GM18511 (cell line): ENCODE results near the gene PLA2G4E.

Source experiments
- ATAC-seq: cut with Tn5 transposase; IDR thresholded peaks from one replicate; pipeline ENCODE4 v1.9.1; 2021; ENCODE audit warnings: mild to moderate bottlenecking, moderate library complexity; ENCODE audit not compliant: unreplicated experiment

Gene PLA2G4E

GRCh38 chr15:42031198-42031915, 10.5 kb upstream of the PLA2G4E start:
- ATAC-seq, result no peak

GRCh38 chr15:42027521-42027920, 6.7 kb upstream of the PLA2G4E start:
- ATAC-seq, result no peak

GRCh38 chr15:42024303-42024702, 3.5 kb upstream of the PLA2G4E start:
- ATAC-seq, result no peak

- ATAC-seq, result no peak
Measured at GRCh38 chr15:42021593-42021992, 751 bp upstream of the PLA2G4E start.

- ATAC-seq, result no peak
Measured at GRCh38 chr15:42018306-42019224, 2.3 kb downstream of the PLA2G4E start.

- no peak for ATAC-seq
Measured at GRCh38 chr15:42016971-42017370, 3.9 kb downstream of the PLA2G4E start.

- no peak for ATAC-seq
Measured at GRCh38 chr15:42014406-42014805, 6.4 kb downstream of the PLA2G4E start.

- ATAC-seq, result no peak
Measured at GRCh38 chr15:42012928-42013482, 7.8 kb downstream of the PLA2G4E start.

GRCh38 chr15:42012241-42012640, 8.6 kb downstream of the PLA2G4E start:
- ATAC-seq, result no peak

- no peak for ATAC-seq
Measured at GRCh38 chr15:42011074-42011473, 9.8 kb downstream of the PLA2G4E start.

- peak; percentile 90 for ATAC-seq
Measured at GRCh38 chr15:42010434-42010833, 10.4 kb downstream of the PLA2G4E start.

GRCh38 chr15:42009474-42009873, 11.4 kb downstream of the PLA2G4E start:
- no peak for ATAC-seq

GRCh38 chr15:42009022-42009421, 11.8 kb downstream of the PLA2G4E start:
- no peak for ATAC-seq

GRCh38 chr15:42007386-42007785, 13.5 kb downstream of the PLA2G4E start:
- ATAC-seq, result no peak

- ATAC-seq, result no peak
Measured at GRCh38 chr15:42002333-42002732, 18.5 kb downstream of the PLA2G4E start.

- ATAC-seq, result no peak
Measured at GRCh38 chr15:42001236-42001635, 19.6 kb downstream of the PLA2G4E start.

GRCh38 chr15:41999290-42000285, 21.3 kb downstream of the PLA2G4E start:
- no peak for ATAC-seq

- ATAC-seq, result no peak
Measured at GRCh38 chr15:41997845-41998244, 23.0 kb downstream of the PLA2G4E start.

GRCh38 chr15:41996921-41997592, 23.8 kb downstream of the PLA2G4E start:
- no peak for ATAC-seq

- ATAC-seq, result no peak
Measured at GRCh38 chr15:41996376-41996775, 24.5 kb downstream of the PLA2G4E start.
